Neuronal stem cell (in vitro differentiated cells): ENCODE measurements around the gene PDPK1.

Source experiments
- DNase-seq: peaks from one replicate; pipeline ENCODE4 v3.0.0-alpha.2; 2013; ENCODE audit warnings: low spot score
- H2AFZ ChIP-seq: one replicate; pipeline ENCODE4 v1.6.1; 2013; ENCODE audit warnings: mild to moderate bottlenecking, low read length, inconsistent platforms
- H2AK5ac ChIP-seq: 2 replicates; pipeline ENCODE4 v1.6.1; 2013; ENCODE audit warnings: low read depth, mild to moderate bottlenecking, inconsistent platforms, low read length, moderate library complexity, mixed read lengths
- H2BK120ac ChIP-seq: 2 replicates; pipeline ENCODE4 v1.6.1; 2013; ENCODE audit warnings: low read depth, mild to moderate bottlenecking, inconsistent platforms, low read length, moderate library complexity, mixed read lengths
- H2BK12ac ChIP-seq: one replicate; pipeline ENCODE4 v1.6.1; 2013; ENCODE audit warnings: low read length, inconsistent platforms
- H2BK15ac ChIP-seq: 2 replicates; pipeline ENCODE4 v1.6.1; 2013; ENCODE audit warnings: mild to moderate bottlenecking, low read length, inconsistent platforms, mixed read lengths
- H2BK5ac ChIP-seq: one replicate; pipeline ENCODE4 v1.6.1; 2013; ENCODE audit warnings: inconsistent platforms, mild to moderate bottlenecking, low read length, moderate library complexity
- H3K14ac ChIP-seq: one replicate; pipeline ENCODE4 v1.6.1; 2013; ENCODE audit warnings: low read length, inconsistent platforms
- H3K18ac ChIP-seq: 2 replicates; pipeline ENCODE4 v1.6.1; 2013; ENCODE audit warnings: low read length, inconsistent platforms
- H3K23ac ChIP-seq: 2 replicates; pipeline ENCODE4 v1.6.1; 2013; ENCODE audit warnings: low read depth, mild to moderate bottlenecking, mixed read lengths, low read length, inconsistent platforms; ENCODE audit not compliant: poor library complexity
- H3K27ac ChIP-seq: replicated peaks from 3 replicates; pipeline ENCODE4 v1.5.1; 2013; ENCODE audit warnings: low read length, inconsistent platforms
- H3K27me3 ChIP-seq, 3 experiments: 2 replicates each; pipeline ENCODE4 v1.6.1; 2013; ENCODE audit warnings: low read length in 3 of 3, mild to moderate bottlenecking in 2 of 3, inconsistent platforms in 1 of 3, low read depth in 1 of 3, mixed read lengths in 1 of 3, moderate library complexity in 1 of 3; ENCODE audit not compliant: control insufficient read depth in 3 of 3, insufficient read depth in 3 of 3
- H3K36me3 ChIP-seq, 2 donors: replicated peaks in 1 of 2; 2 replicates each; pipeline ENCODE4 v1.6.1; 2013; ENCODE audit warnings: low read length in 2 of 2; ENCODE audit not compliant: control insufficient read depth in 2 of 2, insufficient read depth in 2 of 2
- H3K4ac ChIP-seq: 2 replicates; pipeline ENCODE4 v1.6.1; 2013; ENCODE audit warnings: inconsistent platforms, mild to moderate bottlenecking, low read length, moderate library complexity
- H3K4me1 ChIP-seq, 2 donors: 1 replicate in 1 of 2; 2 replicates in 1 of 2; pipeline ENCODE4 v1.6.1; 2013; ENCODE audit warnings: low read length in 2 of 2, low read depth in 1 of 2; ENCODE audit not compliant: control insufficient read depth in 2 of 2, insufficient read depth in 1 of 2
- H3K4me2 ChIP-seq: one replicate; pipeline ENCODE4 v1.6.1; 2013; ENCODE audit warnings: mild to moderate bottlenecking, low read length, inconsistent platforms; ENCODE audit not compliant: insufficient read depth, poor library complexity, severe bottlenecking
- H3K4me3 ChIP-seq, 2 donors: 2 replicates each; pipeline ENCODE4 v1.5.1; 2013; ENCODE audit warnings: low read length in 2 of 2, mild to moderate bottlenecking in 2 of 2, inconsistent platforms in 1 of 2, moderate library complexity in 1 of 2
- H3K79me1 ChIP-seq: one replicate; pipeline ENCODE4 v1.6.1; 2013; ENCODE audit warnings: low read depth, mild to moderate bottlenecking, inconsistent platforms, low read length, moderate library complexity
- H3K9ac ChIP-seq: one replicate; pipeline ENCODE4 v1.6.1; 2013; ENCODE audit warnings: mild to moderate bottlenecking, low read depth, low read length, inconsistent platforms; ENCODE audit not compliant: poor library complexity
- H3K9me3 ChIP-seq, 2 donors: replicated peaks in 1 of 2; 2 replicates each; pipeline versions ENCODE3 to v1.6.1; 2013; ENCODE audit warnings: low read length in 2 of 2, mild to moderate bottlenecking in 2 of 2, inconsistent platforms in 1 of 2, low read depth in 1 of 2, mixed read lengths in 1 of 2, moderate library complexity in 1 of 2; ENCODE audit not compliant: control insufficient read depth in 2 of 2, insufficient read depth in 1 of 2
- H4K8ac ChIP-seq: one replicate; pipeline ENCODE4 v1.6.1; 2013; ENCODE audit warnings: low read depth, mild to moderate bottlenecking, inconsistent platforms, low read length, moderate library complexity
- H4K91ac ChIP-seq: one replicate; pipeline ENCODE4 v1.6.1; 2013; ENCODE audit warnings: low read length, low read depth, mild to moderate bottlenecking, inconsistent platforms; ENCODE audit not compliant: poor library complexity
- WGBS, 2 donors: extraction: QIAGEN DNeasy Blood & Tissue Kit; methylation state at CpG; one replicate each; pipeline ENCODE4 v1.1.7; 2013; ENCODE audit warnings: missing lambda C conversion rate in 2 of 2, mixed read lengths in 1 of 2; ENCODE audit not compliant: insufficient read length in 2 of 2, insufficient replicate concordance in 1 of 2; ENCODE audit errors: extremely low coverage in 2 of 2; 5-methylcytosine and 5-hydroxymethylcytosine counted together

PDPK1 gene

DNA sequence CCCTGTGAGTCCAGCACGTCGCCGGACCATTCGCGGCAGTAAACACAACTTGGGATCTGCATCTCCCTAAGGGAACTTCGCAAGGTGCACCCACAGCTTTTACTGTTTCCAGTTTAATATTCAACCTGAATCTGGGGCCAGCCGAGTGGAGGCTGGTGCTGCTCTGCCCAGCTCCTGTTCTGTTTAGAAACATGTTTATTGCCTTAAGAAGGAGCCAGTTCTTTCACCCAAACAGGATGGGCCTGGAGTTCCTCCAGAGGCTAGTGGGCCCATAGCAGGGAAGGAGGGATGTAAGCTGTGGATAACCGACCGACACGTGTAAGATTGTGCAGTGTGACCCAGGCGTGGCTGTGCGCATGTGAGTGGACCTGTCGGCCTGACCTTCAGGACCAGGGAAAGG lies 45.5 kb upstream of the PDPK1 start:
- no peak overlapping the region for H2BK120ac ChIP-seq
- no peak overlapping the region for H4K91ac ChIP-seq
- no peak overlapping the region for H4K8ac ChIP-seq
- H3K9ac ChIP-seq = no peak overlapping the region
- no peak overlapping the region for H3K4ac ChIP-seq
- no peak overlapping the region for H2BK12ac ChIP-seq
- H3K18ac ChIP-seq = no peak overlapping the region
- H3K79me1 ChIP-seq = peaks cover 9% of the 10 kb centered on the region
- H3K23ac ChIP-seq = peak overlapping the region; percentile 91
- H3K9me3 ChIP-seq = no peaks in the 10 kb centered on the region
- H3K4me2 ChIP-seq = no peak overlapping the region
- H2BK15ac ChIP-seq = no peak overlapping the region
- H3K14ac ChIP-seq = no peak overlapping the region
- no peak overlapping the region for H2BK5ac ChIP-seq
- no peak overlapping the region for H2AK5ac ChIP-seq
- no CpG with 5 or more reads among the region's 13 CpGs for WGBS, 2 donors
- H2AFZ ChIP-seq = no peak overlapping the region
- H3K27ac ChIP-seq = no peak overlapping the region
- peaks cover 13 to 22% of the 10 kb centered on the region in 2 donors for H3K36me3 ChIP-seq
- no peak for DNase-seq
- H3K4me1 ChIP-seq = no peaks in the 10 kb centered on the region
- peak overlapping the region in 1 of 2 donors; percentile 2 for H3K4me3 ChIP-seq
- H3K27me3 ChIP-seq = no peaks in the 10 kb centered on the region

DNA sequence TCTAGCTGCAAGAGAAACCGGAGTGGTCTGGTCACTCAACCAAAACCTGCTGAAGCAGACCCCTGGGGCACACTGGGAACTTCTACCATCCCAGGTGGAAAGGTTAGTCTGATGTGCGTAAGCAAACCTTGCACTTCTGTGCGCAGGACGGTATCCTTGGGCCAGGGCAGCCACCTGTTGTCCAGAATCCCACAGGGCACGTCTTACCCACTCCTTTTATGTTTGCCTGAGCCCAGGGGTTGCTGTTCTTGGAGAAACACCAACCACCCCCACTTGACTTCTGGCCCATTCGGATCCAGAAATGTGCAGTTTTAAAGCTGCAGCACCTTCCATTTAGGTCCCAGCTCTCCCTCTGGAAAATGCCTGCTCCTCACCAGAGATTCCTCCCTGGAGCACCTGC lies 44.2 kb upstream of the PDPK1 start:
- Histone ChIP-seq H3K9me3 (no peaks in the 10 kb centered on the region), H2BK12ac (no peak overlapping the region), H3K27me3 (no peaks in the 10 kb centered on the region), H3K9ac (no peak overlapping the region), H2AFZ (no peak overlapping the region), H3K4me3 (no peak overlapping the region), H2AK5ac (no peak overlapping the region), H3K14ac (no peak overlapping the region), H4K91ac (no peak overlapping the region), H3K4me1 (no peaks in the 10 kb centered on the region), H3K23ac (no peak overlapping the region), H3K4me2 (no peak overlapping the region), H4K8ac (no peak overlapping the region), H2BK5ac (no peak overlapping the region), H3K36me3 (peaks cover 15 to 33% of the 10 kb centered on the region in 2 donors), H3K4ac (no peak overlapping the region), H3K18ac (no peak overlapping the region), H2BK15ac (no peak overlapping the region), H3K79me1 (peaks cover 4% of the 10 kb centered on the region), H3K27ac (no peak overlapping the region), H2BK120ac (no peak overlapping the region)
- WGBS, 2 donors = no CpG with 5 or more reads among the region's 6 CpGs
- DNase-seq = no peak

DNA sequence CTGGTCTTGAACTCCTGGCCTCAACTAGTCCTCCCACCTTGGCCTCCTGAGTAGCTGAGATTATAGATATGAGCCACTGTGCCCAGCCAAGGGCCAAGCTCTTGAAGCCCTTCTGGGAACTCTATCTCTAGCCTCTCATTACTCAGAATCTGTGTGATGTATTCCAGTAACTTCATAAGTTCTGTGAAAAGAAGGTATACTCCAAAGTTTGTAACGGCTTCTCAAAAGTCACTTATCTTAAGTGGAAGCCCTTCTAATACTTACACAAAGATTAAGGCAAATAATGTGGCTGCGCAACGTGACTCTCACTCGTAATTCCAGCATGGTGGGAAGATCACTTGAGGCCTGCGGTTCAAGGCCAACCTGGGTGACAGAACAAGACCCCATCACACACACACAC lies 43.2 kb upstream of the PDPK1 start:
- Histone ChIP-seq H4K8ac (no peak overlapping the region), H2BK5ac (no peak overlapping the region), H3K9ac (no peak overlapping the region), H3K36me3 (peaks cover 19 to 39% of the 10 kb centered on the region in 2 donors), H2AK5ac (no peak overlapping the region), H2BK120ac (no peak overlapping the region), H2AFZ (no peak overlapping the region), H3K4me2 (no peak overlapping the region), H3K23ac (no peak overlapping the region), H3K4me3 (no peak overlapping the region), H3K27me3 (no peaks in the 10 kb centered on the region), H3K9me3 (no peaks in the 10 kb centered on the region), H3K27ac (no peak overlapping the region), H2BK12ac (no peak overlapping the region), H3K4ac (no peak overlapping the region), H3K18ac (no peak overlapping the region), H4K91ac (no peak overlapping the region), H3K4me1 (no peaks in the 10 kb centered on the region), H3K14ac (no peak overlapping the region), H3K79me1 (peaks cover 2% of the 10 kb centered on the region), H2BK15ac (no peak overlapping the region)
- WGBS, 2 donors = no CpG with 5 or more reads among the region's 5 CpGs
- DNase-seq = no peak

DNA sequence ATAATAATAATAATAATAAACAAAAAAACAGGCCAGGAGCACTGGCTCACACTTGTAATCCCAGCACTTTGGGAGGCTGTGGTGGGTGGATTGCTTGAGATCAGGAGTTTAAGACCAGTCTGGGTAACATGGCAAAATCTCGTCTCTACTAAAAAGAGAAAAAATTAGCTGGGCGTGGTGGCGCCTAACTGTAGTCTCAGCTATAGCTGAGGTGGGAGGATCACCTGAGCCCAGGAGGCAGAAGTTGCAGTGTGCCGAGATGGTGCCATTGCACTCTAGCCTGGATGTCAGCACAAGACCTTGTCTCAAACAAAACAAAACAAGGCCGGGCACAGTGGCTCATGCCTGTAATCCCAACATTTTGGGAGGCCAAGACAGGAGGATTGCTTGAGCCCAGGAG lies 42.8 kb upstream of the PDPK1 start:
- Histone ChIP-seq H2BK5ac (no peak overlapping the region), H2BK15ac (no peak overlapping the region), H4K8ac (no peak overlapping the region), H3K4me3 (no peak overlapping the region), H3K4me1 (no peaks in the 10 kb centered on the region), H3K9me3 (no peaks in the 10 kb centered on the region), H3K36me3 (peaks cover 19 to 41% of the 10 kb centered on the region in 2 donors), H3K4me2 (no peak overlapping the region), H3K79me1 (peaks cover 2% of the 10 kb centered on the region), H3K27me3 (no peaks in the 10 kb centered on the region), H3K27ac (no peak overlapping the region), H2AK5ac (no peak overlapping the region), H3K9ac (no peak overlapping the region), H4K91ac (no peak overlapping the region), H3K18ac (no peak overlapping the region), H3K23ac (no peak overlapping the region), H2AFZ (no peak overlapping the region), H2BK12ac (no peak overlapping the region), H3K4ac (no peak overlapping the region), H3K14ac (no peak overlapping the region), H2BK120ac (no peak overlapping the region)
- no peak for DNase-seq
- WGBS, 2 donors = no CpG with 5 or more reads among the region's 5 CpGs
